Bronchus fibroblast of lung (primary cell): ENCODE results near the gene TMEM91. TPM values are rescaled to one million over a fixed set of nuclear protein-coding genes. Genes with fewer than 3 reads are reported as not detected.

Experiments used
- total RNA-seq: library from RNA; depleted of rRNA; stranded (reverse); fragments of >200 nt; gene quantifications from 2 replicates; pipeline ENCODE4 v1.2.3, GENCODE V29; 2015

TMEM91 gene
- total RNA-seq: 3.0 and 5.1 TPM in 2 replicates

GRCh38 chr19:41376241-41376997, at the start of gene TMEM91:
TSS of gene TMEM91 (plus strand) at chr19:41376533. CDS start at chr19:41378310, 1,777 bp downstream.

GRCh38 chr19:41353466-41354342, 22.6 kb upstream of the TMEM91 start, which contains the start of gene TGFB1:
TSS of gene TGFB1 (minus strand) at chr19:41353922. CDS start at chr19:41353044, 878 bp downstream.

GRCh38 chr19:41363753-41364523, 12.4 kb upstream of the TMEM91 start, which contains the start of gene B9D2:
TSS of gene B9D2 (minus strand) at chr19:41364149. CDS start at chr19:41363519, 630 bp downstream.

GRCh38 chr19:41397086-41398049, 21.0 kb downstream of the TMEM91 start, which contains the start of the genes BCKDHA and EXOSC5:
TSS of gene BCKDHA (plus strand) at chr19:41397818. CDS start at chr19:41397828, 10 bp downstream.
TSS of gene EXOSC5 (minus strand) at chr19:41397359. CDS start at chr19:41397328, 31 bp downstream.

GRCh38 chr19:41426952-41427646, 50.8 kb downstream of the TMEM91 start, which contains the start of gene B3GNT8:
TSS of gene B3GNT8 (minus strand) at chr19:41427374. CDS start at chr19:41426778, 596 bp downstream.

Other genes starting within 250 kb of the TMEM91 start
- 1.3 and 4.5 TPM in 2 replicates for gene CYP2S1, start 183.3 kb upstream of the TMEM91 start, total RNA-seq
- 379 and 401 TPM in 2 replicates for gene AXL, start 157.3 kb upstream of the TMEM91 start, total RNA-seq
- gene HNRNPUL1, start 112.2 kb upstream of the TMEM91 start, total RNA-seq: 131 and 136 TPM in 2 replicates
- 10.0 and 10.6 TPM in 2 replicates for gene CCDC97, start 66.4 kb upstream of the TMEM91 start, total RNA-seq
- gene TGFB1, start 22.6 kb upstream of the TMEM91 start, total RNA-seq: 7.1 and 7.7 TPM in 2 replicates
- gene B9D2, start 12.4 kb upstream of the TMEM91 start, total RNA-seq: 6.2 and 12.6 TPM in 2 replicates
- gene EXOSC5, start 20.8 kb downstream of the TMEM91 start, total RNA-seq: 34.8 and 34.9 TPM in 2 replicates
- gene BCKDHA, start 21.3 kb downstream of the TMEM91 start, total RNA-seq: 30.3 and 39.1 TPM in 2 replicates
- gene B3GNT8, start 50.8 kb downstream of the TMEM91 start, total RNA-seq: 2.1 and 3.5 TPM in 2 replicates
- gene DMAC2, start 63.4 kb downstream of the TMEM91 start, total RNA-seq: 56.0 and 57.2 TPM in 2 replicates
- not detected in 2 replicates for gene ERICH4, start 66.6 kb downstream of the TMEM91 start, total RNA-seq
- not detected in 2 replicates for gene CEACAM21, start 199.6 kb downstream of the TMEM91 start, total RNA-seq